GM23338 (cell line): ENCODE data around the gene PLEKHJ1. TPM values are rescaled to one million over a fixed set of nuclear protein-coding genes. Genes with fewer than 3 reads are reported as not detected.

Source experiments
- ATAC-seq: fragments of 200-7000 bp; cut with Tn5 transposase; 3 replicates; pipeline ENCODE4 v1.9.1; 2020
- DNase-seq: peaks from one replicate; pipeline ENCODE4 v3.0.0-alpha.2; 2015; ENCODE audit warnings: low spot score
- H2AFZ ChIP-seq: fragments of 200-600 bp; sonication (generic); 2 replicates; pipeline ENCODE4 v1.8.0; 2016; ENCODE audit warnings: antibody characterized with exemption, mild to moderate bottlenecking, moderate library complexity
- H3F3A ChIP-seq: fragments of 200-600 bp; sonication (generic); replicated peaks from 2 replicates; pipeline ENCODE4 v1.8.0; 2017; ENCODE audit warnings: antibody characterized with exemption, mixed run types, low read depth
- H3K27ac ChIP-seq: fragments of 200-600 bp; sonication (generic); 2 replicates; pipeline ENCODE4 v1.6.1; 2016; ENCODE audit warnings: low read depth
- H3K27me3 ChIP-seq: fragments of 200-600 bp; sonication (generic); 2 replicates; pipeline ENCODE4 v1.8.0; 2016; ENCODE audit warnings: mild to moderate bottlenecking, mixed run types, moderate library complexity; ENCODE audit not compliant: insufficient read depth
- H3K36me3 ChIP-seq: fragments of 200-600 bp; sonication (generic); 2 replicates; pipeline ENCODE4 v1.8.0; 2016; ENCODE audit warnings: mild to moderate bottlenecking; ENCODE audit not compliant: insufficient read depth
- H3K4me1 ChIP-seq: fragments of 200-600 bp; sonication (generic); 2 replicates; pipeline ENCODE4 v1.8.0; 2016; ENCODE audit warnings: mild to moderate bottlenecking, moderate library complexity; ENCODE audit not compliant: insufficient read depth
- H3K4me2 ChIP-seq: fragments of 200-600 bp; sonication (generic); 2 replicates; pipeline ENCODE4 v1.7.1; 2017; ENCODE audit warnings: mixed run types
- H3K4me3 ChIP-seq: fragments of 200-600 bp; sonication (generic); 2 replicates; pipeline ENCODE4 v1.6.1; 2016; ENCODE audit warnings: mixed run types
- H3K79me2 ChIP-seq: fragments of 200-600 bp; sonication (generic); replicated peaks from 2 replicates; pipeline ENCODE4 v1.8.0; 2017; ENCODE audit warnings: mild to moderate bottlenecking; ENCODE audit not compliant: insufficient read depth
- H3K9me2 ChIP-seq: fragments of 200-600 bp; sonication (generic); 2 replicates; pipeline ENCODE4 v1.8.0; 2017; ENCODE audit not compliant: insufficient read depth
- H4K20me1 ChIP-seq: fragments of 200-600 bp; sonication (generic); replicated peaks from 2 replicates; pipeline ENCODE4 v1.8.0; 2017; ENCODE audit warnings: mild to moderate bottlenecking; ENCODE audit not compliant: insufficient read depth
- H3K27ac Mint-ChIP-seq: 2 replicates; pipeline ENCODE4 v1.8.0; 2020; ENCODE audit warnings: inconsistent platforms, mild to moderate bottlenecking, moderate library complexity, mixed read lengths
- H3K27me3 Mint-ChIP-seq: 3 replicates; pipeline ENCODE4 v1.8.0; 2022; ENCODE audit warnings: low read depth, mild to moderate bottlenecking, moderate library complexity, mixed read lengths, inconsistent platforms; ENCODE audit not compliant: insufficient read depth, poor library complexity
- H3K36me3 Mint-ChIP-seq: 3 replicates; pipeline ENCODE4 v1.8.0; 2021; ENCODE audit warnings: low read depth, mild to moderate bottlenecking, inconsistent platforms, moderate library complexity, mixed read lengths
- H3K4me1 Mint-ChIP-seq: 3 replicates; pipeline ENCODE4 v1.8.0; 2020; ENCODE audit warnings: mild to moderate bottlenecking, inconsistent platforms, mixed read lengths
- H3K4me3 Mint-ChIP-seq: 3 replicates; pipeline ENCODE4 v1.8.0; 2021; ENCODE audit warnings: moderate library complexity, mild to moderate bottlenecking, inconsistent platforms, mixed read lengths
- H3K9me3 Mint-ChIP-seq: 3 replicates; pipeline ENCODE4 v1.8.0; 2020; ENCODE audit warnings: moderate library complexity, mild to moderate bottlenecking, inconsistent platforms, mixed read lengths
- CREB1 ChIP-seq: fragments of 250-450 bp; sonication (Bioruptor Pico); IDR thresholded peaks from 2 replicates; pipeline ENCODE4 v1.5.0; 2020; ENCODE audit warnings: low read depth, mild to moderate bottlenecking, moderate library complexity
- ETS1 ChIP-seq: IDR thresholded peaks from 2 replicates; pipeline ENCODE4 v1.6.1; 2016; ENCODE audit warnings: antibody characterized with exemption
- EZH2phosphoT487 ChIP-seq: fragments of 200-600 bp; sonication (generic); IDR thresholded peaks from one replicate; pipeline ENCODE4 v1.8.1; 2018; ENCODE audit warnings: antibody characterized with exemption; ENCODE audit not compliant: unreplicated experiment
- POLR2AphosphoS5 ChIP-seq: IDR thresholded peaks from 2 replicates; pipeline ENCODE4 v1.6.1; 2016; ENCODE audit warnings: antibody characterized with exemption, low read depth
- ZNF331 ChIP-seq: fragments of 250-450 bp; sonication (Bioruptor Pico); IDR thresholded peaks from 2 replicates; pipeline ENCODE4 v1.5.0; 2020; ENCODE audit warnings: low read depth, mild to moderate bottlenecking, moderate library complexity
- ZNF462 ChIP-seq: fragments of 250-450 bp; sonication (Bioruptor Pico); IDR thresholded peaks from 2 replicates; pipeline ENCODE4 v1.5.0; 2020; ENCODE audit warnings: mild to moderate bottlenecking, moderate library complexity
- polyA plus RNA-seq: library from polyadenylated mRNA; unstranded; fragments of >200 nt; fragmentation: Nextera tagmentation; extraction: Ambion mirVana; gene quantifications from 2 replicates; pipeline ENCODE4 v1.2.1, GENCODE V29; 2016
- total RNA-seq: library from RNA; depleted of rRNA; stranded (reverse); fragments of >200 nt; shearing (Covaris generic); gene quantifications from 2 replicates; pipeline ENCODE4 v1.2.3, GENCODE V29; 2014

PLEKHJ1 gene
- total and polyA plus RNA-seq, 2 experiments from 2014 or later = 146 to 210 TPM

DNA sequence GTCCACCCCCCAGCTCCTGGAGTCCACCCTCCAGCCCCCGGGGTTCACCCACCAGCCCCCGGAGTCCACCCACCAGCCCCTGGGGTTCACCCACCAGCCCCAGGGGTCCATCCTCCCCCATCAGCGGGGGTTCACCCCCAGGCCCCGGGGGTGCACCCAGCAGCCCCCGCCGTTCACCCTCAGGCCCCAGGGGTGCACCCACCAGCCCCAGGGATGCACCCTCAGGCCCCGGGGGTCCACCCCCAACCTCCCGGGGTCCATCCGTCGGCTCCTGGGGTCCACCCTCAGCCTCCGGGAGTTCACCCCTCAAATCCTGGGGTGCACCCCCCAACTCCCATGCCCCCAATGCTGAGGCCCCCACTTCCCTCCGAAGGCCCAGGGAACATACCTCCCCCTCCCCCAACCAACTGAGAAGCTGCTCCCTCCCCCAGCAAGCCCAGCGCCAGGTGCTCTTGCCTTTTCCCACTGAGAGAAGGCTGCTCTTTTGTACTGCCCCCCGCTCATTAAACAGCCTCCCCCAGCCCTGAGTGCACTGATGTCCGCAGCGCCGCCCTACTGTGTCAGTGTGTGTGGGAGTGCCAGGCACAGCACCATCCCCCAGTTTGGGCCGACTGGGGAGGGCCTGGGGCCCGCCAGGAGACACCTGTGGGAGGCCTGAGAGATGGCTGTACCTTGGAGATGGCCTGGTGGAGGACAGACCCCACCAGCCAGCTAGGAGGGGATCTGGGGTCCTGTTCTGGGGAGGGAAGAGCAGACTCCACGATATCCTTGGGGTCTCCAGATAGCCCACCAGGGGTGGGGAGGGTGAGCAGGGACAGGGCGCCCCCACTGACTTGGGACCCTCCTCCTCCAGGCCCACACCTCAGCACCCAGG is 12.2 kb upstream of the PLEKHJ1 start (continued):
- no peak for TF ChIP-seq ZNF462 (CRISPR knock-in tag)
- no peak for TF ChIP-seq ETS1
- no peak for TF ChIP-seq POLR2AphosphoS5

- Histone ChIP-seq H4K20me1 (peaks cover 11% of the 10 kb centered on the region), H3K4me1 (0 out of 2 replicates have a peak, but pooled peaks cover 1% of the 10 kb centered on the region), H3K79me2 (peaks cover 13% of the 10 kb centered on the region), H3K9me2 (no peaks in the 10 kb centered on the region), H3K27ac (no peak overlapping the region), H3K27me3 (peaks cover 3% of the 10 kb centered on the region; the same call in 1 of the 2 replicates), H3K36me3 (peaks cover 13% of the 10 kb centered on the region), H3K4me3 (no peak overlapping the region), H2AFZ (no peak overlapping the region), H3K4me2 (no peak overlapping the region), H3F3A (no peaks in the 10 kb centered on the region)
- H3K27me3 Mint-ChIP-seq = peaks cover 19% of the 10 kb centered on the region
- H3K9me3 Mint-ChIP-seq = no peaks in the 10 kb centered on the region
- no peak for ATAC-seq
- DNase-seq = no peak
- no peak overlapping the region for H3K4me3 Mint-ChIP-seq
- no peaks in the 10 kb centered on the region for H3K4me1 Mint-ChIP-seq
- H3K36me3 Mint-ChIP-seq = peaks cover 37% of the 10 kb centered on the region
- no peak overlapping the region for H3K27ac Mint-ChIP-seq
- TF ChIP-seq CREB1 (CRISPR knock-in tag) (no peak), ZNF331 (CRISPR knock-in tag) (no peak), ZNF462 (CRISPR knock-in tag) (no peak), EZH2phosphoT487 (no peak)
Observed at GRCh38 chr19:2247433-2248101, 11.4 kb upstream of the PLEKHJ1 start.
